Right lobe of liver (tissue), 6 donors: ENCODE data around the gene SLC46A3. TPM values are rescaled to one million over a fixed set of nuclear protein-coding genes. Genes with fewer than 3 reads are reported as not detected.

ENCODE experiments used
- ATAC-seq, 4 donors: fragments of 200-7000 bp; cut with Tn5 transposase; one replicate each; pipeline ENCODE4 v1.9.1; 2020; ENCODE audit warnings: mild to moderate bottlenecking in 4 of 4, moderate library complexity in 4 of 4
- DNase-seq, 3 donors: peaks; one replicate each; pipeline ENCODE4 v3.0.0-alpha.2; 2020
- H3K27ac ChIP-seq, 3 donors: fragments of 200-600 bp; one replicate each; pipeline ENCODE4 v1.8.0; 2022
- H3K27me3 ChIP-seq, 2 donors: fragments of 200-600 bp; one replicate each; pipeline ENCODE4 v1.8.0; 2022
- H3K36me3 ChIP-seq, 4 donors: fragments of 200-600 bp; sonication (generic) in 1 of 4; one replicate each; pipeline versions ENCODE4 v1.5.1 to v1.8.0; 2017 to 2022; ENCODE audit warnings: control low read depth in 1 of 4
- H3K4me1 ChIP-seq, 4 donors: fragments of 200-600 bp; sonication (generic) in 1 of 4; one replicate each; pipeline versions ENCODE4 v1.5.1 to v1.8.0; 2017 to 2022; ENCODE audit warnings: control low read depth in 1 of 4
- H3K4me3 ChIP-seq, 3 donors: fragments of 200-600 bp; one replicate each; pipeline ENCODE4 v1.8.0; 2022
- H3K9me3 ChIP-seq, 4 donors: fragments of 200-600 bp; sonication (generic) in 1 of 4; one replicate each; pipeline versions ENCODE4 v1.5.1 to v1.8.0; 2017 to 2022; ENCODE audit warnings: control low read depth in 1 of 4
- CTCF ChIP-seq, 4 donors: fragments of 200-600 bp in 3 of 4; fragments of 450-650 bp in 1 of 4; IDR thresholded peaks; one replicate each; pipeline versions ENCODE4 v1.5.1 to v1.8.0; 2016 to 2022; ENCODE audit warnings: antibody characterized with exemption in 4 of 4, mild to moderate bottlenecking in 2 of 4
- POLR2A ChIP-seq: fragments of 450-650 bp; IDR thresholded peaks from one replicate; pipeline ENCODE4 v1.6.1; 2017; ENCODE audit warnings: antibody characterized with exemption, mild to moderate bottlenecking
- WGBS: methylation state at CpG from one replicate; pipeline ENCODE4 v1.1.6; 2018; ENCODE audit warnings: low coverage, low lambda C conversion rate; ENCODE audit not compliant: insufficient coverage; ENCODE audit errors: missing lambda C conversion rate; 5-methylcytosine and 5-hydroxymethylcytosine counted together
- intact Hi-C, 2 donors: fragments of 100-400 bp; cut with DNase I; formaldehyde crosslinking; loops; one replicate each; pipeline versions ENCODE4 v1.11.2 to v1.14.1; 2022
- small RNA-seq, 2 experiments: library from RNA; depleted of rRNA; stranded (forward); fragments of <200 nt; gene quantifications; one replicate each; pipeline ENCODE3, GENCODE V24; 2016
- total RNA-seq, 6 experiments: library from RNA; depleted of rRNA in 2 of 6; stranded (reverse); fragments of >200 nt in 2 of 6; fragmentation: NEBNext Ultra II Directional in 3 of 6; extraction: Animal tissue kit (Norgen Biotek cat#: 25700) in 3 of 6; gene quantifications; one replicate each; pipeline versions ENCODE4 v1.1.0 to v1.2.4, GENCODE V29; 2016 to 2023
- donor health status: DM: no; HTN: yes; CAD: no.
- donor health status: DM: no; HTN: no; CAD: no.
- donor health status: DM: no; HTN: no; CAD: no.
- donor health status: DM: no; HTN: yes; CAD: no.
- donor health status: DM: no; HTN: yes; CAD: no.

Gene SLC46A3
- total RNA-seq, 6 experiments from 2014 or later = 33.9 to 60.9 (median 43.0) TPM

GRCh38 chr13:28651810-28652401, 66.9 kb downstream of the SLC46A3 start:
- ATAC-seq (no peak), DNase-seq (no peak)
- Histone ChIP-seq H3K36me3 (no peaks in the 10 kb centered on the region), H3K9me3 (no peaks in the 10 kb centered on the region), H3K4me1 (no peaks in the 10 kb centered on the region), H3K4me3 (no peak overlapping the region), H3K27me3 (no peaks in the 10 kb centered on the region), H3K27ac (no peak overlapping the region)
- TF ChIP-seq CTCF (IDR thresholded peaks at IDR 0.05) (no peak), POLR2A (no peak)
- WGBS = 57% methylated on average over 5 of the region's 7 CpGs
- intact Hi-C loops = no loop called here

- WGBS = 95% methylated on average over 2 of the region's 2 CpGs
- TF ChIP-seq POLR2A = no peak
- no peak for TF ChIP-seq CTCF (IDR thresholded peaks at IDR 0.05)
- Histone ChIP-seq H3K4me1 (no peaks in the 10 kb centered on the region), H3K9me3 (no peaks in the 10 kb centered on the region), H3K27me3 (no peaks in the 10 kb centered on the region), H3K36me3 (no peaks in the 10 kb centered on the region), H3K27ac (no peak overlapping the region), H3K4me3 (no peak overlapping the region)
- DNase-seq (no peak), ATAC-seq (no peak)
- intact Hi-C loops = no loop called here
Measured at GRCh38 chr13:28650284-28650683, 68.5 kb downstream of the SLC46A3 start.

Small RNAs within 50 kb of the gene (small RNA-seq; reads per million reads assigned to genes)
- 0 reads per million in 2 experiments for gene RNU6-53P

Other genes starting within 250 kb of the SLC46A3 start
- 10 to 100 TPM; 10.6 to 66.4 (median 20.5) TPM for gene FLT1, start 223.8 kb downstream of the SLC46A3 start, total RNA-seq
- 10 to 100 TPM; 31.8 to 60.6 (median 50.2) TPM for gene POMP, start 59.8 kb downstream of the SLC46A3 start, total RNA-seq
- gene MTUS2, start 101.4 kb upstream of the SLC46A3 start, total RNA-seq = 1 to 10 TPM in 3 of 6 experiments, under 1 TPM in 3; 0.15 to 2.2 (median 0.98) TPM